Epidermal melanocyte (primary cell): Measurements from ENCODE around the gene GLIS1.

Source experiments
- DNase-seq: peaks from one replicate; pipeline ENCODE4 v3.0.0; 2011; ENCODE audit warnings: low spot score; ENCODE audit not compliant: insufficient read length

The GLIS1 gene

GRCh38 chr1:53618500-53619366, 120.2 kb downstream of the GLIS1 start:
- DNase-seq, result no peak

DNA sequence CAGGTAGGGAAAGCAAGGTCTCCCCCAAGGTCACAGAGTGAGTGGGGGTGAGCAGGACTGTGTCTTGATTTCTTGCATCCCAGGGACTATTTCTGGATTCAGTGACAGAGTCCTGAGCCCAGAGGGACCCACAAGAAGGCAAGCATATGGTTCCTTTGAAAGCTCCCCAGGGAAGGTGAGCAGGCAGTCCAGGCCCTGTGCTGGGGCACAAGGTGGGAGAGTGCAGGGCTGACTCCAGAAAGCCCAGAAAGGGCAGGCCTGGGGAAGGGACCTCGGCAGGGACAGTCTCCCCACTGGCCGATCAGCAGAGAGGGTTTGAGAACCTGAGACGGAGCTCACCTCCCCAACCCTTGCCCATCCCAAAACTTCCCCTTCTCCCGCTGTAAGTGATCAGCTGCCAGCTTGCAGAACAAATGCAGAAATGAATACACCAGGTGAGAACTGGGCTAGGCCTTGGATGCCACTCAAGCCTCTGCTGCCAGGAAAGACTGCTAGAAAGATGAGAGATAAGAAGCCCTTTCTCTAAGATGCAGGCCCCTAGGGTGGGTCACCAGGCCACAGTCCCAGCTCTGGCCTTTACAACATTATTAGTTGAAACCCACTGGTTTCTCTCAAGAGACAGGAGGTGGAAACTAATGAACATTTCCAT, 121.0 kb downstream of the GLIS1 start:
- no peak for DNase-seq

GRCh38 chr1:53617382-53617781, 121.6 kb downstream of the GLIS1 start:
- no peak for DNase-seq

DNA sequence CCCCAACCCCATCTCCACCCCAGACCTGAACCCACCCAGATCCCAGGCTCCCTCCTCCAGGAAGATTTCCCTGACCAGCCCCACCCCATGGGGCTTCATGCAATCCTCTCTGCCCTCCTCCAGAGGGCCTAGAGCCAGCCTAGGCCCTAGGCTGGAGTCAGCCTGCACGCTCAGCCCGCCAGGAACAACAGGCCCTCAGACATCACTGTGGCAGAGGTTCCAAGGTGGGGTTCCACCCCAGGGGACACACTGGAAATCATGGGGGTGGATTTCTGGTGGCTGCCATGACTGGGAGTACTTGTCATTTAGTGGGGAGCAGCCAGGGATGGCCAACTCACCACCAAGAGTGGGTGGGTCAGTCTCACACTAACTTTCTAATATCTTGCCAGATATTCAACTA, 122.0 kb downstream of the GLIS1 start:
- no peak for DNase-seq

GRCh38 chr1:53616511-53616910, 122.5 kb downstream of the GLIS1 start:
- DNase-seq, result no peak

DNA sequence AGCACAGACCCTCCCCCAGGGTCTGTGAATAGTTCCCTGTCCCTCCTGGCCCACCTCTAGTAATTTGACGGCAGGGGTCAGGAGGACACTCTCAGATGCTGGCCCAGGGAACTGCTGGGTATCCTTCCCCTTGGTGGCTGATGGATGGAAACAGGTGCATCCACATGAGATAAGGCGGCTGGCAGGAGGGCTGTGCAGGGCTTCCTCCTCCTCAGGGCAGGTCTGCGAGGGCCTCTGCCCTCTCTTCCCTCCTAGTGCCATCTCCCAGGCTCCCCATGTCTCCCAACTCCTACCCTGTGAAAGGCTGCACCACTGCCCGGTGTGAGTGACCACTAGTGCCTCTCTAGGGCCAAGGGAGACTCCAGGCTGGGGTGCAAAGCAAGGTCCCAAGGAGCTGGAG, 123.9 kb downstream of the GLIS1 start:
- no peak for DNase-seq

GRCh38 chr1:53614231-53615021, 124.5 kb downstream of the GLIS1 start:
- no peak for DNase-seq

- DNase-seq, result no peak
These were observed 130.3 kb downstream of the GLIS1 start for GRCh38 chr1:53608676-53609075.

DNA sequence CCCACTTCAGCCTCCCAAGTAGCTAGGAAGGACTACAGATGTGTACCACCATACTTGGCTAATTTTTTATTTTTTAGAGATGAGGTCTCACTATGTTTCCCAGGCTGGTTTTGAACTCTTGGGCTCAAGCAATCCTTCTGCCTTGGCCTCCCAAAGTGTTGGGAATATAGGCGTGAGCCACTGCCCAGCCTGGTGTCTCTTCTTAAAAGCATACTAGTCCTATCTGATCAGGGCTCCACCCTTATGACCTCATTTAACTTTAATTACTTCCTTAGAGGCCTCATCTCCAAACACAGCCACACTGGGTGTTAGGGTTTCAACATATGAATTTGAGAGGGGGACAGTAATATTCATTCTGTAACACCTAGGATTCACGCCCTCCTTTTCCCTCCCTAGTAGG, 130.9 kb downstream of the GLIS1 start:
- no peak for DNase-seq

- DNase-seq, result no peak
These were observed 132.3 kb downstream of the GLIS1 start for GRCh38 chr1:53606651-53607051.

DNA sequence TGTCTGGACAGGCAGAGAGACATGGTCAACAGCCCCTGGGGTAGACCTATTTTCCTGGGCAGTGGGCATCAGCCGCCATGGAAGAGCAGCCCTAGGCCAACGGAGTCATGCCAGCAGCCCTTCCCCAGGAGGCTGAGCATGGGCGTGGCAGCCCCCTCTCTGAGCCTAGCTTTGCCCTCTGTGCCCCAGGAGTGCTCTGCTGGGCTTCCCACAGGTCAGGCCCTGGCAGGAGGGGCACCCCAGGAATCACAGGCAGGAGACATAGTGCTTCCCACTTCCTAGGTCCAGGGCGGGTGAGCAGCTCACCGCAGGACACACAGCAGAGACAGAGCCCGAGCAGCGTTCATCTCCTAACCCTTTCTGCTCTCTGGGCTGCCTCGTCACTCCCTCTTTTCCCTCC, 132.8 kb downstream of the GLIS1 start:
- DNase-seq, result no peak

- DNase-seq, result no peak
These were observed 133.8 kb downstream of the GLIS1 start for GRCh38 chr1:53605181-53605580.

GRCh38 chr1:53604291-53604919, 134.6 kb downstream of the GLIS1 start:
- DNase-seq, result no peak

DNA sequence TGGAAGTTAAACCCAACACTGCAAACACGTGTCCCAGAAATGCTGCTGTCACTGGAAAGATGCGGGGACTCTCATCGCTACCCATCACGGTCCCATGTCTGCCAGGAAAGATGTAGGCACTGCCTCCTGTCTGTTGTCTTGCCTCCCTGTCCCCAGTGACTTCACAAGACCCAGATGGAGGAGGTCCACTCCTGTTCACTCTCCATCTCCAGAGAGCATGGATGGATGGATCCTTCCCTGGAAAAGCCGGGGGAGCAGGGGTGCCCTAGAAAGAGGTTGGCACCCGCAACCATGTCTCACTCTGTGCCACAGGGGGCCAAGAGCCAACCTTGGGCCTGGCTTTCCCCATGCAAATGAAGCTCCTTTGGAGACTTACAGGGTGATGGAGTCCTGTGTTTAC, 135.5 kb downstream of the GLIS1 start:
- no peak for DNase-seq

DNA sequence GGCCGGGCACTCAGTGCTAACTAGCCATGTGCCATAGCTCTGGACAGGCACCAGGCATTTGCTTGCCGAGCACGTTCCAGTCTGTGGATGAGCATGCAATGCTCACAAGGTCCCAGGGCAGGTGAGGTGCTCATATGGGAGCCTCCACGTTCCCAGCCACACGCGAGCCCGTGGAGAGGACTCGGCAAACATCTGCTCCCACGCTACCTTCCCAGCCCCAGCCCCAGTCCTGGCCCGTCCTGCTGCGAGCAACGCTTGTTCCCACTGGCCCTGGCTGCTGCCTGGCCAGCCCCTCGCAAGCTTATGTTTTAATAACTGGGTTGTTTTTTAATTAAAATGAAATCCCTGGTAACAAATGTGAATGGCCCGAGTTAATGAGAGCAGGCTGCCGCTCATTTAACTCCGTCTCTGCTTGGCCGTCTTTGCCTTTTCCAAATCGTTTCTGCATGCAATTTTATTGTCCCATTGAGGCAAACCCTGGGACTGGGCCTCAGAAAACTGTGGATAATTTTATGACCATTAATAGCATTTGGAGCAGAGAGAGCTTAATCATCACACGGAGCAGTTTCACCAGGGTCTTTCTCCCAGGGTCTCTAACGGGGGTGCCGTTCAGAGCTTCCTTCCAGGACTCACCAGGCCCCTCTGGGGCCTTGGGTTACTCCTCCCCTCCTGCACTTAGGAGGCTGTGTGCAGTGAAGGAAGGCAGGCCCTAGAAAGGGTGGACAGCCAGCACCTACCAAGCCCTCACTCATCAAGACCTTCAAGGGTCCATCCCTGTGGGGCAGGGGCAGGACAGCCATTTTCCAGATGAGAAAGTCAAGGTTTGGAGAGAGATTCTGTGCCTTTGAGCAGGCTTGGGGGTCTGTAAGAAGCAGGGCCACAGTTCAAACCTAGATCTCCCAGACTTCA, 136.8 kb downstream of the GLIS1 start:
- no peak for DNase-seq

DNA sequence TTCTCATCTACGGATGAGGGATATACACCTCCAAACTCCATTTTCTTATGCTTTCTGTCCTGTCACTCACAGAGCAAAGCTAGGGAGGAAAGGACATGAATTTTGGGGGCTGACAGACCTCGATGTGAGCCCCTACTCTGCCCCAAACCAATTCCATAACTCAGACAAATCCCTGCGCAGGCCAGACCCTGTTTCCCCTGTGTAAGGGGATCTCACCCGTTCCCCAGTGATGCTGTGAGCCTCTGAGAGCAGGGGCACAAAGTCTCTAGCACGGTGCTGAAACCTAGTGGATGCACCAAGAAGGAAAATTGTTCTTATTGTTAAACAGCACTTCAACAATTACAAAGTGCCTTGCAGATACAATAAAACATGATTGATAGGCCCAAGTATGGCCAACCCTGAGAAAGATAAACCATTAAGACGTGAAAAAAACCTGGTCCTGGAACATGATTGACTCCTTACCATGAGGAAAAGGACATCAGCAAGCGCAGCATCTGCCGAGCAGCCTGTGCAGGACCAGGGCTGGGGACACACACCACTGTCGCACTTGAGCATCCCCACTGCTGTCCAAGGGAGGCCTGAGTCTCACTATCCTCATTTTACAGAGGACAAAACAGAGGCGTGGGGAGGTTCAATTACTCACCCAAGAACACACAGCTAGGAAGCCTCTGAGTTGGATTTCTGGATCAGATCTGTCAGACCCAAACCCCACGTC, 137.8 kb downstream of the GLIS1 start:
- DNase-seq, result no peak

DNA sequence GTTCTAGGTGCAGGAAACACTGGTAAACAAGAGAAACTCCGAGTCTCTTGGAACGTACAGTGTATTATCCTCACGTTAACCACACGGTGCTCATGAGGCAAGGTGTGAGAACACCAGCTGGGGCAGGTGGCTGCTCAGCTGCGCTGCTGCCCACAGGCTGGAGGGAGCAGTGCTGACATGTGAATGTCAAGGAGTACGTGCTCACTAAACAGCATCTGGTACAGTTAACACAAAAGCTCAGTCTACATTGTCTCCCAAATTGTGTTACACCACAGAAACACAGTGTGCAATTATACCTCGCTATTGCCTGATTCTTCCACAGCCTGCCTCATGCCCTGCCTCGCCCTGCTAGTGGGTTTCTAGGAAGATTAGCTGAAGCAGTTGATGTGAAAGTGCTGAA, 138.4 kb downstream of the GLIS1 start:
- DNase-seq, result no peak

- no peak for DNase-seq
These were observed 139.0 kb downstream of the GLIS1 start for GRCh38 chr1:53600001-53600400.

DNA sequence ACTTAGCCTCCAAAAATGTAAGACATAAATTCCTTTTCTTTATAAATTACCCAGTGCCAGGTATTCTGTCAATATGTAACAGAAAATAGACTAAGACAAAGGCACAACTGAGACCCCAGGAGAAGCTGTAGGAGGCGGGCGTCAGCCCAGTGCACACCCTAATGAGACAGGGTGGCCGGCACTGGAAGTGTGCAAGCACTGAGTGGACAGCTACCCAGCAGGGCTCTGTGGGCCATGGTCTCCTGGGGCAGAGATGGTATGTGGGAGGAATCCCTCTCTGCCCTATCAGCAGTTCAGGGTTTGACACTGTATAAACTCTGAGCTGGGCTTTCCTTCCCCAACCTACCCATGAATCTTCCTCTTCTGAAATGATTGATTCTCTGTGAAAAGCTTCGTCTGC, 139.5 kb downstream of the GLIS1 start:
- DNase-seq, result no peak

- DNase-seq, result no peak
These were observed 140.0 kb downstream of the GLIS1 start for GRCh38 chr1:53598966-53599365.
